HS-27A (cell line): ENCODE results near the gene BNIP3.

Experiments
- DNase-seq: peaks from one replicate; pipeline ENCODE4 v3.0.0-alpha.2; 2012; ENCODE audit warnings: low read depth, missing footprints

BNIP3 gene

DNA sequence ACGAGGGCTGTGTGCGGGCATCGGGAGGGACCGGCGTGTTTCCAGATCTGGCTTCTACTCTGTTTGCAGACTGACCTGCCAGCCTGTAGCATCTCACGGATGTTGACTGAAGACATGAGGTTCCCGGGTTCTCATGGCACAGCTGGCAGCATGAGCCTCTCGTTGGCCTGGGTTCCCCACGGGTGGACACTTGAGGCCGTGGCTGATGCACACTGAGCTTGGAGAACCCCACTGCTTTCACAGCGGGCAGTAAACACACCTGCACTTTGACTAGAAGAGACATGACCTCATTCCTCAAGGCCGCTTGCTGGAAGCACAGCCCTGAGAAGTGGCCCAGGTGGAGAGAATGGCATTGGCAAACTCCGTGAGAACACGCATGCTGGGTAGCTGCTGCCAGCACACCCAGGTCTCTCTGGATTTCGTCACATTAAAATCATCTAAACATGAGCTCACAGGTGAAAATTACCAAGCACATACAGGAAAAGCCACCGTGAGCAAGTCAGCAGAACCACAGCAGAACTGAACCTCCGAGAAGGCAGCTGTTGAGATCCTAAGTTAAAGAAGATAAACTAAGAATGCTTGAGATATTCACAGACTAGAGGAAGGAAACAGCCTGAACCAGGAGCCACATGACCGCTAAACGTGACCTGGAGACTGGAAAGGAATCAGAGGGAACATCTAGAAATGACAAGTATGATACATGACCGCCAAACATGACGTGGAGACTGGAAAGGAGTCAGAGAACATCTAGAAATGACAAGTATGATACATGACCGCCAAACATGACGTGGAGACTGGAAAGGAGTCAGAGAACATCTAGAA is 32.5 kb downstream of the BNIP3 start:
- DNase-seq: no peak

DNA sequence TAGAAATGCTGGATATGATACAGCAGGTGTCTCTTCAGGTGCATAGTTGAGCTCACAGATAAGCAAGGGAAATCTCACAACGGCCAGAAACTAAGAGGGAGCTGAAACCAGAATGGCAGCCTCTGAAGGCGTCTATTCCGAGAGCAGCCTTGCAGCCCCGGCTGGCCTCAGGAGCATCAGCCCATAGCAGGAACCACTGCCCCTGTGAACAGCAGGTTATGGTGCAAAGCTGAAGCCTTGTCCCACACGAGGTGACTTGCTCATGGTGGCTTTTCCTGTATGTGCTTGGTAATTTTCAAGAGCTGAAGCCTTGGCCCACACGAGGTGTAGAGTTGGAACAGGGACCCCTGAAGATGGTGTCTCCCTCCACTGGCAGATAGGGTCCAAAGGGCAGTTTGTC is 33.2 kb downstream of the BNIP3 start:
- DNase-seq: no peak

DNA sequence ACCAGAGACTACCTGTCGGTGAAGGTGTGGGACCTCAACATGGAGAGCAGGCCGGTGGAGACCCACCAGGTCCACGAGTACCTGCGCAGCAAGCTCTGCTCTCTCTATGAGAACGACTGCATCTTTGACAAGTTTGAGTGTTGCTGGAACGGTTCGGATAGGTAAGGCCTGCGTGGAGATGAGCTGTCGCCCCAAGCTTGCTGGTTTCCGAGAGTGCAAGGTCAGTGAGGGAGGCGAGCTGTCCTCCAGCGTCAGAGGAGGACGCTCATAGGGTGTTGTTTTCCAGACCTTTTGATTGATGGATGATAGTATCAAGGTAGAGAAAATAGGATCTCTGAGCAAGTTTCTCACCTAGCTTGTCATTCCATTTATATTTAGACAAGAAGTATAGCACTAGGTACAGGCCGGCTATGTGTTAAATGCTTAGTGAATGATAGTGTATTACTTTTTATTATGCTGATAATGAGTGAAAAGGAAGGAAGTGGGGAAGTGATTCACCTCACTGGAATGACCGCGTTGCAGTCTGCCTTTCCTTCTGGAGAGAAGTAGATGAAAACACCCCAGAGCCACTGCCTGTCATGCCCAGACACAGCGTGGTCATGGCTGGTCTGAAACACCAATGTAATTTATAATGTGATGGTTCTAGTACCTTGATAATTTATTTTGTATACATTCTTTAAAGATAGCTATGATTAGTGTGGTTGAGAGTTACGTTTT is 33.9 kb downstream of the BNIP3 start:
- peak; percentile 53 for DNase-seq

DNA sequence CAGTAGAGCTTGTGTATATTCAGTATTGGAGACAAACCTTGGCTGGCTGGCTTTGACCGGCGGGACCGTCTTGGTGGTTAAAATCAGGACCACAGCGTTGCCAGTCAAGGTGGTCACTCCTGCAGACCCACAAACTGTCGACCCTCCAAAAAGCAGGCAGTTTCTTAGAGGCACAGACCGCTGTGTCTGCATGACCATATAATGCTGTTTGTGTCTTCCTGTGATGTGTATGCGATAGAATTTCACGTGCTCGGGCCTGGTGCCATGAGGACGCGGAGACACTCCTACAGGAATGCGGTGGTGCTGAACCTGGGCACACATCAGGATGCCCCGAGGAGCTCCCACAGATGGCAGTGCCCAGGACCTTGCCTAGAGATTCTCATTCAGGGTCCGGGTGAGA is 34.8 kb downstream of the BNIP3 start:
- no peak for DNase-seq

DNA sequence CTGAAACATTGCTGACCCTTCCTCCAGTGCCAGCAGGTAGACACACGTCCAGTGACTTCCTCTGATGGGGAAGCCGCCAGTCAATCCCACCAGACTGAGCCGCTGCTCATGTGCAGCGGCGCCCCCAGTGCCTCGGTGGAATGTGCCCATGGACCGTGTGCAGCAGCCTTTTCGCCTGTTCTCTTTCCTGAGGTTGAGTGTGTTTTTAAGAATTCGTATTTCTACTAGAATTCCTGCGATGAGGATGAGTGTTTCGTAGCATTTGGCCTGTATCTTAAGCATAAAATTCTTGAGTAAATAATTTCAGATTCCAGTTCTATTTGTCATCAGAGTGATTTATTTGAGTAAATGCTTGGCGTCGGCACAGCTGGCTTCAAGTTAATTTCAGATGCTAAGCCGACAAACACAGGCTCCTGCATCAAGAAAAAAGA is 35.4 kb downstream of the BNIP3 start:
- DNase-seq: peak; percentile 68

DNA sequence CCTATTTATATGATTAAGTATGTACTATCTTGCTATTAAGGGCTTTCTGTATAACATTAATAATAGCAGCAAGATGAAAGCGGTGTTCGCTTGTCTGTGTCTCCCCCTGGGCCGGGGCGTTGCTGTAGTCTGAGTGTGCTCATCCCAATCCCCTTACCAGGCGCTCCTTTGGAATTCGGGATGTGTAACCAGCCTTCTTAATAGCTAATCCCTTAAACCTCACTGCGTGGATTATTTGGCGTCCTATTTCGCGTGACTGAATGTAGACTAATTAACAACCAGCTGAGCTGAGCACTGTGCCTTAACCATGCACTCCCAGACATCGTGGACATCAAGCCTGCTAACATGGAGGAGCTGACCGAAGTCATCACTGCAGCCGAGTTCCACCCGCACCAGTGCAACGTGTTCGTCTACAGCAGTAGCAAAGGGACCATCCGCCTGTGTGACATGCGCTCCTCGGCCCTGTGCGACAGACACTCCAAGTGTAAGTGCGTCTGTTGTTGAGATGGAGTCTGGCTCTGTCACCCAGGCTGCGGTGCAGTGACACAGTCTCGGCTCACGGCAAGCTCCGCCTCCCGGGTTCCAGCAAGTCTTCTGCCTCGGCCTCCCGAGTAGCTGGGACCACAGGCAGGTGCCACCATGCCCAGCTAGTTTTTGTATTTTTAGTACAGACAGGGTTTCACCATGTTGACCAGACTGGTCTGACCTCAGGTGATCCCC is 36.6 kb downstream of the BNIP3 start:
- DNase-seq: no peak

DNA sequence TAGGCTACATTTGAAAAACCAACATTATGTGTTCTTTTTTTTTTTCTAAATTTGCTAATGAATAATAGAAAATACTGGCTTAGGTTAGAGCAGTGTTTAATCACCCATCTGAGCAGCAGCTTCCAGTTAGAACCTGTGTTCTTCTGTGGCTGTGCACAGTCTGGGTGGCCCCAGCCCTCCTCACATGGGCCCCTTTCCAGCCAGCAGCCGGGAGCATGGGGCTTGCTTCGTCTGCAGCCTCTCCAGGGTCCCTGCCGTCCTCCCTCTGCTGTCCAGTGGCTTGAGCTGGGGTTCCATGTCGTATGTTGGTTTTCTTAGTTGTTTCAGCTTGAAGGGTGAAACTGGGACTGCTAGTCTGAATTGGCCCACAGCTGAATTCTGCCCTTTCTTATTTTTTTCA is 37.3 kb downstream of the BNIP3 start:
- DNase-seq: no peak

DNA sequence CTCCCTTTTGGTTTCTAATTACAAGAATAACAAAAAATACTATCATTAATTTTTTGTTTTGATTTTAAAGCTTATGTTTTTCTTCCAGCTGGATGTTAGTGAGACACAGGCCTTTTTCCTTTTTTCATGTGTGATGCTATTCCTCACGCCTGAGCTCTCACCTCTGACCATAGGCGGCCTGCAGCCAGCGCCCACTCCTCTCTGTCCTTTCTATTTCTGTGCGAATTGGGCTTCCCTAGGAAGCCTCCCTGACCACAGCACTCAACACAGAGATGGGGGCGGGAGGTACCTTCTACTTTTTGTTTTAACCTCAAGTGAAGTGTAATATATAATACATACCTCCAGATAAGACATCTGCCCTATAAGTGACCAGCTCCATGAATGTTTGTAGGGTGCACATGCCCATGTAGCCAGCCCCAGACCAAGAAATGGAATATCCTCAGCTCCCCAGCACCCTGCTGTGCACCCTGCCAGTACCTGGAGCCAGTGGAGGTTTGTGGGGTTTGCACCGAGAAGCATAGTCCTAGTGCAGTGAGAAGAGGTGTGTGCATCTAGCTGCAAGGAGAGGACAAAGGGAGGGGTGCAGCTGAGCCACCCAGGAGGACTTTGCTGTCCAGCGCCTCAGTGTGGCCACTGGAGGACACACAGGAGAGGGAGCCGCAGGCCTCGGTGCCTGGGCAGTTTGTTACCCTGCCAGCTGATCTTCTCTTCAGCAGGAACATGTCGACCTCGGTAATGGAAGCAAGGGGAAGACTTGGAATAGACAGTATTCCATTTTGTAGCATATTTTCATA is 38.5 kb downstream of the BNIP3 start:
- no peak for DNase-seq

DNA sequence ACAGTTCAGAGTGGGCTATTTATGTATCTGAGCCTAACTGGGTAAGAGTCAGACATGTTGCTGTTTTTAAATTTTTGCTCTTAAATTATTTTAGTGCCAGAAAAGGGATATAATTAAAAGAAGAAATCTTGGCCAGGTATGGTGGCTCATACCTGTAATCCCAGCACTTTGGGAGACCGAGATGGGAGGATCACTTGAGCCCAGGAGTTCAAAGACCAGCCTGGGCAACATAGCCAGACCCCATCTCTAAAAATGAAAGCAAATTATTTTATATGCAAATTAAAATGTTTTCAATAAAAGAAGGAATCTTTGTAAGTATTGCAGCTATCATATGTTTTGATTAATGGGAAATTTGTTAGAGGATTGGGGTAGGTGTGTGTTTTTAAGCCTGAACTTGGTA is 39.3 kb downstream of the BNIP3 start:
- DNase-seq: no peak

DNA sequence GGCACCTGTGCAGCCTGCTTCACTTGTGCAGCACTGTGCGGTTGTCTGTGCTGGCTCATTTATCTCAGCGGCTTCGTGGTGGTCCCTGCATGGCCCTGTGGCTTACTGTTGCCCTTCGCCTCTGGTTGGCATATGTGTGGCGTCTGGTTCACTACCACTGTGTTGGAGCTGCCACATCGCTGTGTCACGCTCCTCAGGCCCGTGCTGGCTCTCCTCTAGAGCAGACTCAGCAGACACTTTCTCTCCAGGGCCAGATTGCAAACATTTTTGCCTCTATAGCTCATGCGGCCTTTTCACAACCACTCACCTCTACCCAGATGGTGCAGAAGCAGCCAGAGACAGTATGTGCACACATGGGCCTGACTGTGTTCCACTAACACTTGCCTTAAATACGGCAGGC is 43.0 kb downstream of the BNIP3 start:
- no peak for DNase-seq

DNA sequence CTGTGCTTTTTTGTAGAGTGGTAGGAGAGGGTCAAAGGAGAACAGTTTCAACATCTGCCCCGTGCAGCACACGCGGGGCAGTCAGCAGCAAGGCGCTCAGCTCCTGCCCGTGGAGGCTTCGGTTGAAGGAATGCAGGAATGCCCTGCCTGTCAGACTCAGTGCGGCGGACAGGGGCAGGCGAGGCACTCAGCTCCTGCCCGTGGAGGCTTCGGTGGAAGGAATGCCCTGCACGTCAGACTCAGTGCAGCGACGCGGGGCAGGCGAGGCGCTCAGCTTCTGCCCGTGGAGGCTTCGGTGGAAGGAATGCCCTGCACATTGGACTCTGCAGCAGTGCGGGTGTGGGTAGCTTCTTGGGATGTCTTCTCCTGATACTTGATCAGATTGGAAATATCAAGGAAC is 43.9 kb downstream of the BNIP3 start:
- no peak for DNase-seq

DNA sequence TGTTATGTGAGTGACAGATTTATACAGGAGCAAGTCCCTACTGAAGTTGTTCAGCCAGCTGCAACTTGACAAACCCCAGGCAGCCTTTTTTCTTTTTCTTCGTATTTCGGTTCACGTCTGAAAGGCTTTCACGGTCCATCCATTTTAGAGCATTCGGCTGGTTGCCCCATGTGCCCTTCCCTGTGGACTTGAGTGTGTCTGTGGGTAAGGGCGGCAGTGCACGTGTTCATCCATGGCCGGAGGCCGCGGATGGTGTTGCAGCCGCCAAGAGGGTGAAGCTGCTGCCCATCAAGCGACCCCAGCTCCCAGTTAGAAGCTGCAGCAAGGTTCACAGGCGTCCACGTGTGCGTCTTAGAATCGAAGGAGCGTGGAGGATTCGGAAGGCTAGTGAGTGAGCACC is 45.0 kb downstream of the BNIP3 start:
- no peak for DNase-seq

DNA sequence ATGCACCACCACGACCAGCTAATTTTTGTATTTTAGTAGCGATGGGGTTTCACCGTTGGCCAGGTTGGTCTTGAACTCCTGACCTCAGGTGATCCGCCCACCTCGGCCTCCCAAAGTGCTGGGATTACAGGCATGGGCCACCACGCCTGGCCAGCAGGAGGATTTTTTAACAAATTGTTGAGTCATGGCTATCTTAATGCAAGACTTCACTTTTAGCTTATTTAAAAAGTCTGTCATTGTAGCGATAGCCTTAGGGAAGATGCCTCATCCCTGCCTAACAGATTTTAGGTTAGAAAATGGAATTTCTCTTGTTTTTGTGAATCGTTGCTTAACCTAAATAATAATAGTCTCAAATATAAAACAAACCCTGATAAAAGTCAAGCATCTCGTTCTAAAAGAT is 45.4 kb downstream of the BNIP3 start:
- no peak for DNase-seq

DNA sequence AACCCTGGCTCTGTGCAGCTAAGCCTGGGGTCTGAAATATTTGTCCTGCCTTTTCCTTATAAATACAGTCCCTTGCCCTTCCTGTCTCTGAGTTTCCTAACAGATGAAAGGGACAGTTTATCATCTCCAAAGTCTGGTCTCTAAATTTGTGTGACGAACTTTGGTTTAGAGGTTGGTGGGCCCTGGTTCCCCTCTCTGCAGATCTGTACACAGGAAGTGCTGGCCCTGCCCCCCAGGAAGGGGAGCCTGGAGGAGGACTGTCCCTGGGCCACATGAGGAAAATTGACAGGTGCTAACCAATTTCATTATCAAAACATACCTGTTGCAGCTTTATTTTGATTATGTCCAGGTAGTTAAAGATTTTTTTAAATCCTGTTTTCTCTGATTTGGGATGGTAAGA is 46.5 kb downstream of the BNIP3 start:
- no peak for DNase-seq

DNA sequence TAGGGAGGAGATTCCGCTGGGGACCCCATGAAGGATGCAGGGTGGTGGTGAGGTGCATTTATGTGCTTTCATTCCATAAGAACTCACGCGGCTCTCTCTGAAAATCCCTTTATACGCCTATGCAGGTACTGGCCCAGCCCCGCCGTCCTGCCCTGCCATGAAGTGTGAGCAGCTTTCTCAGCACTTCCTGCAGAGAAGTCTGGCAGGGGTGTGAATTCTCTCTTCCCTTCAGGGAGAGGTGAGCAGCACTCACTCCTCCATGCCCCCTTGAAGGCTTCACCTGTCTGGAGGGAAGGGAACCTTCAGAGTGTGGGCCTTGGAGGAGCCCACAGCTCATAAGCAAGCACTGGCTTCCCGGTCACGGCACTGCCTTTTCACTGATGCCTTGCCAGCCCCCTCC is 47.0 kb downstream of the BNIP3 start:
- DNase-seq: no peak

DNA sequence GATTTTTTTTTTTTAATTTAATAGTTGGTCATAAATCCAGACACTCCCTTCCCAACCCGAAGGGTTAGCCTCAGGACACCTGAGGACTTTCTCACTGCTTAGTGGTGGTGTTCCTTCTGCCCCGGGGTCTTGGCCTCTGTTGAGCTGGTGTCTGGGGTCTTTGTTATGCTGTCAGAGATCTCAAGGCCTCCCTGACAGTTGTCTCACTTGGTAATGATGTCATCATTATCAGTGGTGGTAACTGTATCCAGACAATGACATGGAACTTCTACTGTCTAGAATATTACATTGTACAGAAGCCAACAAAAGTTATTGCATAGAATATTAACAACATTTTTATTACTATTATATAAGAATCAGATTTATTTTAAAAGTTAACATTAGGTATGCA is 48.0 kb downstream of the BNIP3 start:
- no peak for DNase-seq

DNA sequence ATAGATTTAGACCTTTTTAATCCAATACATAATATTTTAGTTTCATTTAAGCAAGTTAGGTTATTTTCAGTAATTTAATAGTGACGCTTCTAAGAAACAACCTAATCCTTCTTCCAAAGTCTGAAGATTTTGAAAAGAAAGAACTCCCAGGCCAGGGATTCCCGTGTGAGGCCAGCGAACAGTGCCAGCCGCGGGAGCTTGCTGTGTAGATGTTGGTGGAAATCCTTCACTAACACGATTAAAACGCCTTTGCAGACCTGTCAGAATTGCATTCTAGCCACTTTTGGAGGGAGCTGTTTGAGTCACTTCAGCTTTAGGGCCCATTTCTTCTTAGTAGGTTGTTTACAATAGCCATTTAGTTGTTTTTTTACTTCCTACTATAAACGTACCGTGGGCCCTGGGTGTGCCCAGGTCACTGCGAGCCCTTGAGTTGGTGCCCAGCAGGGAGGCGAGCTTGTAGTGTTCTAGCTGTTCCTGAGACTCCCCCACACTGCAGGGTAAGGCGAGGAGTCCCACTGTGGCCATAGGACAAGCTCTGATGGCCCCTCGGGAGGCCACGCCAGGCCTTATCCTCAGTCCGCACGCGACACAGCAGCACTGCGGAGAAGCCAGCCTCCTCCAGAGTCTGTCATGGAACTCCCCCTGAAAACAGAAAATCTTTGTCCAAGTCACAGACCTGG is 48.6 kb downstream of the BNIP3 start:
- no peak for DNase-seq

DNA sequence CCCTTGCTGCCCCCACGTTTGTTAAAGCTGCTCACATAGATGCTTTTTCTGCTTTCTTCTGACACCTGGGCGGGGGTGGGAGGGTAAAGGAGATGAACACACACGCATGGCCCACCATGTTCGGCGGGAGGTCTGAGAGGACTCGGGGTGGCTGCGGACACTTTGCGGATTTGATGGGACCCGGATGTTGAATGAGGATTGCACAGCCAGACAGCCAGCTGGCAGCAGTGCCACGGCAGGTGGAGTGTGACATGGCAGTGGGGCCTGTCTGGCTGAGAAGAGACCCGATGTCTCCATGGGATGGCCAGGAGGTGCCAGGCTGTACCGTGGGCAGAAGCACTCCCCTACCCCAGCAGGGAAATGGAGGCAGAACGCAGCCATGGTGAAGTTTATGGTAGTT is 49.7 kb downstream of the BNIP3 start:
- no peak for DNase-seq

DNA sequence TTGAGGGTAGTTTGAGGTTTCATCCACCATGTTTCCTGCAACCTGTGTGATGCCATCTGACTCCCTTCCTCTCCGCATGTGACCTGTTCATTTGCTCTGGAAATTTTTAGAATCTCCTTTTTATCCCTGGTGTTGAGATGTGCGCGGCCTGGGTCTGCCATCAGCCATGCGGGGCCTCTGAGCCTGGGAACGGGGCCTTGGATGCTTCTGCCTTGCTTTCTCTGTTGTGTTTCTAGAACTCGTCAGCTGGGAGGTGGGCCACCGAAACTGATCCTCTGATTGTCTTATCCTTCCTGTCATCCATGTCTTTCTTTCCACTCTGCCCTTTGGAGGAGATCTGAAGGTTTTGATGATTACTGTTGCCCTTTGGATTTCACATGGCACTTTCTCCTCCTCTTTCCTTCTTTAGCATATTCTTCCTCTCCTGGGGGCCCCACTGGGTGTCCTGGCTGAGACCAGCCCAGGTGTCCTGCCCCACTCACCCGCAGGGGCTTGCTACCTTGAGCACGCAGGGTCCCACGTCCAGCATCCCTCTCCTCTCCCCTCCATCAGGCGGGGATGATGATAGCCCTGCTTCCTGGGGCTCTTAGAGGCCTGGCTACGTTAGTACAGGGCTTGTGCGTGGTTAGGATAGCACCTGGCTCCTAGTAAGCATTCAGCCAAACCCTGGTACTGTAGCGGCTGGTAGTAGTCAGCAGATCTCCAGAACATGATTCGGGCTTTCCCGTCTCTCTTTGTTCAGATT is 51.0 kb downstream of the BNIP3 start:
- no peak for DNase-seq

DNA sequence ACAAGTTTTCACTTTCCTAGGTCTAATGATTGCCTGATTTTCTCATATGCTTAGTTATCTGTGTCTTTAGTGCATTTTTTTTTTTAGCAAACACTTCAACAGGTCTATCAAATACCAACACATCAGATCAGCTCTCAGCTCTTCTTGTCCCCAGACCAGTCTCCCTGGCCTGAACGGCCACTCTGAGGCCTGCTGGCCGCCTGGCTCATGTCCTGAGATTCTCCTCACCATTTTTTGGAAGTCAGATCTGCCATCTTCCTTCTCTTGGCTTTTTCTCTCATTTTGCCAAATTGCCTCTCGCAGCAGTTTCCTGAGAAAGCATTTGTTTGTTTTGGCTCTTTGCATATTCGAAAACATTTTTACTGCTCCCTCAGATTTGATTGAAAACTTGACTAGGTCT is 51.6 kb downstream of the BNIP3 start:
- DNase-seq: no peak
